Ascending aorta (tissue), 2 donors: ENCODE results near the gene BMPR1A. TPM values are rescaled to one million over a fixed set of nuclear protein-coding genes. Genes with fewer than 3 reads are reported as not detected.
A peak's percentile ranks its signal among the peaks of the same experiment; 100 is the strongest.

Source experiments
- DNase-seq, 2 donors: peaks; one replicate each; pipeline ENCODE4 v3.0.0-alpha.2; 2019; ENCODE audit warnings: low spot score in 2 of 2
- H3K27ac ChIP-seq, 2 donors: fragments of 200-600 bp; sonication (generic); one replicate each; pipeline ENCODE4 v1.5.1; 2016 to 2017; ENCODE audit warnings: mild to moderate bottlenecking in 1 of 2
- H3K27me3 ChIP-seq: fragments of 200-600 bp; sonication (generic); one replicate; pipeline ENCODE4 v1.5.1; 2017
- H3K36me3 ChIP-seq, 2 donors: fragments of 200-600 bp; sonication (generic); one replicate each; pipeline ENCODE4 v1.5.1; 2016
- H3K4me1 ChIP-seq, 2 donors: fragments of 200-600 bp; sonication (generic); one replicate each; pipeline ENCODE4 v1.5.1; 2016 to 2017; ENCODE audit warnings: mild to moderate bottlenecking in 1 of 2
- H3K4me3 ChIP-seq, 2 donors: fragments of 200-600 bp; sonication (generic); one replicate each; pipeline ENCODE4 v1.5.1; 2016 to 2017; ENCODE audit warnings: mild to moderate bottlenecking in 1 of 2
- H3K9me3 ChIP-seq, 2 donors: fragments of 200-600 bp; sonication (generic); one replicate each; pipeline ENCODE4 v1.5.1; 2016
- CTCF ChIP-seq, 3 experiments: fragments of 200-600 bp in 2 of 3; fragments of 450-650 bp in 1 of 3; sonication (generic) in 2 of 3; IDR thresholded peaks; one replicate each; pipeline ENCODE4 v1.5.1; 2016 to 2019; ENCODE audit warnings: antibody characterized with exemption in 3 of 3, mild to moderate bottlenecking in 1 of 3, moderate library complexity in 1 of 3
- intact Hi-C: fragments of 100-400 bp; cut with DNase I; formaldehyde crosslinking; loops from one replicate; pipeline ENCODE4 v1.15.1; 2023
- total RNA-seq: library from RNA; depleted of rRNA; stranded (reverse); fragments of >200 nt; gene quantifications from one replicate; pipeline ENCODE4 v1.1.0, GENCODE V29; 2016

BMPR1A gene
- total RNA-seq, 1 donor from 2014 or later, result 12.9 TPM

GRCh38 chr10:86804805-86805204, 48.4 kb downstream of the BMPR1A start:
- TF ChIP-seq CTCF (IDR thresholded peaks at IDR 0.05), result no peak
- H3K9me3 ChIP-seq, result no peaks in the 10 kb centered on the region
- peak overlapping the region in 1 of 2 donors; percentile 48 for H3K27ac ChIP-seq
- peaks cover 0 to 2% of the 10 kb centered on the region in 2 donors for H3K4me1 ChIP-seq
- H3K4me3 ChIP-seq, result no peak overlapping the region
- H3K36me3 ChIP-seq, result no peaks in the 10 kb centered on the region
- no peaks in the 10 kb centered on the region for H3K27me3 ChIP-seq
- intact Hi-C loops, result no loop called here
- DNase-seq, result no peak

GRCh38 chr10:86813101-86813500, 56.7 kb downstream of the BMPR1A start:
- no peak for TF ChIP-seq CTCF (IDR thresholded peaks at IDR 0.05)
- no peaks in the 10 kb centered on the region for H3K9me3 ChIP-seq
- H3K27ac ChIP-seq, result peak overlapping the region; percentile 28 to 71
- H3K4me1 ChIP-seq, result peaks cover 0 to 41% of the 10 kb centered on the region in 2 donors
- DNase-seq, result no peak
- no peak overlapping the region for H3K4me3 ChIP-seq
- intact Hi-C loops, result loop anchor here (5.0 kb wide), 1 partner anchor 56 kb away; the partner anchor contains the start of gene BMPR1A
- H3K36me3 ChIP-seq, result no peaks in the 10 kb centered on the region
- H3K27me3 ChIP-seq, result no peaks in the 10 kb centered on the region

- no peaks in the 10 kb centered on the region for H3K9me3 ChIP-seq
- intact Hi-C loops, result loop anchor here (5.0 kb wide), 1 partner anchor 57 kb away; the partner anchor contains the start of gene BMPR1A
- peaks cover 0 to 41% of the 10 kb centered on the region in 2 donors for H3K4me1 ChIP-seq
- no peak for TF ChIP-seq CTCF (IDR thresholded peaks at IDR 0.05)
- DNase-seq, result no peak
- peak overlapping the region in 1 of 2 donors; percentile 13 for H3K4me3 ChIP-seq
- H3K27me3 ChIP-seq, result no peaks in the 10 kb centered on the region
- no peaks in the 10 kb centered on the region for H3K36me3 ChIP-seq
- peak overlapping the region; percentile 70 to 71 for H3K27ac ChIP-seq
These were observed 57.6 kb downstream of the BMPR1A start for GRCh38 chr10:86813982-86814381.

GRCh38 chr10:86815035-86815617, 58.7 kb downstream of the BMPR1A start:
- no peak for TF ChIP-seq CTCF (IDR thresholded peaks at IDR 0.05)
- intact Hi-C loops, result no loop called here
- no peaks in the 10 kb centered on the region for H3K36me3 ChIP-seq
- DNase-seq, result no peak
- peaks cover 0 to 45% of the 10 kb centered on the region in 2 donors for H3K4me1 ChIP-seq
- no peak overlapping the region for H3K4me3 ChIP-seq
- H3K27me3 ChIP-seq, result no peaks in the 10 kb centered on the region
- peak overlapping the region; percentile 70 to 71 for H3K27ac ChIP-seq
- H3K9me3 ChIP-seq, result no peaks in the 10 kb centered on the region

GRCh38 chr10:86815640-86816039, 59.2 kb downstream of the BMPR1A start:
- Histone ChIP-seq H3K4me1 (peaks cover 0 to 47% of the 10 kb centered on the region in 2 donors), H3K27me3 (no peaks in the 10 kb centered on the region), H3K4me3 (no peak overlapping the region), H3K27ac (peak overlapping the region; percentile 70 to 71), H3K36me3 (no peaks in the 10 kb centered on the region), H3K9me3 (no peaks in the 10 kb centered on the region)
- no peak for DNase-seq
- intact Hi-C loops, result no loop called here
- no peak for TF ChIP-seq CTCF (IDR thresholded peaks at IDR 0.05)
